GM21390 (cell line): ENCODE data around the gene CHST15.

Experiments used
- ATAC-seq: cut with Tn5 transposase; IDR thresholded peaks from one replicate; pipeline ENCODE4 v1.9.1; 2021; ENCODE audit not compliant: unreplicated experiment

CHST15 gene

DNA sequence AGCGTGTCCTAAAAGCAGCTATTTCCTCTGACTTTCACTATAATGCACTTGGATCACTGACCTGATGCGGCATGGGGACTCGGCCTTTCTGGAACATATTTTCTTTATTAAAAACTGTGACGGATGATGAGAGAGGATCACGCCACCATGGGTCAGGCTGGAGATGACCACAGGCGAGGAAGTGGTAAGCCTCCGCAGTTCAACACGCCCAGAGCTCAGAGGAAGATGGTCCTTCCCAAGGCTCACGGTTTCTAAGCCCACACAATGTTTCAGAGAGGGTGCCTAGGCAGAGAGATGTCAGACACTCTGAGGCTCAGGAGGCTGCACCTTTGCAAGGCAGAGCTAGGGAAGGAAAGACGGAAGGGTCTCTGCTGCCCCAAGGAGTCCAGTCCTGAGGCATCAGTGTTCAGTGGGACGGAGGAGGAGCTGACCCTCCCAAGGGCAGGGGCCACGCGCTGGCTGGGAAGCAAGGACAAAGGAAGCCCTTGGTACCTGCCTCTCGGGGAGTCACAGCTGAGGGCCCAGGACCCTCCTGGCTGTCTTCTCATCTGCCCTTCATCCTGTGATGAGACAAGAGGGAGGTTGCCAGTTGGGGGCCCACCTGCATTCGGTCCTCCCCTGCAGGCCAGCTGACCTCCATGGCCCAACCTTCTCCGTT, 9.5 kb downstream of the CHST15 start:
- ATAC-seq = no peak

DNA sequence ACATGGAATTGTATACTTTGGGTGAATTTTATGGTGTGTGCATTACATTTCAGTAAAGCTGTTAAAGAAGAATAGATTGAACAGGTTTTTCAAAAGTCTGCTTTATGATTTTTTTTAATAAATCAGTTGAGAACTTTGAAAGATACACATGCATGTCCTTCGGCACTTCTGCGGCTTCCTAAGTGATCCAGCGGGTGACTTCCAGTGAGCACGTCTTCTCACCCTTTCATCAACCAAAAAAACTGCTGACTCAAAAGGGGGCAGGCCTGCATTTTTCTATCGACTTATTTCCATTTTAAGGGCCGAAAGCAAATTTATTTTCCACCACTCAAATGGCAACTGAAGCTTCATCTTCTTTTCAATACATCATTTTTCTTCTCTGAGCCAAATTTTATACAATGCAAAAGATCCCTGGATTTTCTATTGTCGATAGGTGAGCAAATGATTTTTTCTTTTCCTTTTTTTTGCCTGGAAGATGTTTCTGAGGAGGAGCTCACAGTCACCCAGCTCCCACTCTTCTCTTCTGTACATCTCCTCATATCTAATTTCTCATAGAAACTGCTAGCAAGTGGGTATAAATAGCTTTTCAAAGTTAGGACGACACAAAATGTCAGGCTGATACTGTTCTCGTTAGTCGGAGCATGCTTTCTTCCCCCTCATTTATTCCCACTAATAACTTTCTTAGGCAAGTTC, 10.2 kb downstream of the CHST15 start:
- ATAC-seq = no peak

DNA sequence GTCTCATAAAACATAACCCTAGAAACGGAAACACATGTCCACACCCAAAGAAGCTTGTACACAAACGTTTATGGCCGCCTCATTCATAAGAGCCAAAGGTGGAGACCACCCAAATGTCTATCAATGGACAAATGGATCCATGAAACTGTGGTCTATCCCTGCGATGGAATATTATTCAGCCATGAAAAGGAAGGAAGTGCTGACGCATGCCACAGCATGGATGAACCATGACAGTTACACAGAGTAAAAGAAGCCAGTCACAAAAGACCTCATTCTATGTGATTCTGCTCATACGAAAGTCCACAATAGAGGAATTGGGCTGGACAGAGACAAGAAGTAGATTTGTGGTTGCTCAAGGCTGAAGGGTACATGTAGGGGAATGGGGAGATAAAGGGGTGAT, 10.8 kb downstream of the CHST15 start:
- no peak for ATAC-seq

DNA sequence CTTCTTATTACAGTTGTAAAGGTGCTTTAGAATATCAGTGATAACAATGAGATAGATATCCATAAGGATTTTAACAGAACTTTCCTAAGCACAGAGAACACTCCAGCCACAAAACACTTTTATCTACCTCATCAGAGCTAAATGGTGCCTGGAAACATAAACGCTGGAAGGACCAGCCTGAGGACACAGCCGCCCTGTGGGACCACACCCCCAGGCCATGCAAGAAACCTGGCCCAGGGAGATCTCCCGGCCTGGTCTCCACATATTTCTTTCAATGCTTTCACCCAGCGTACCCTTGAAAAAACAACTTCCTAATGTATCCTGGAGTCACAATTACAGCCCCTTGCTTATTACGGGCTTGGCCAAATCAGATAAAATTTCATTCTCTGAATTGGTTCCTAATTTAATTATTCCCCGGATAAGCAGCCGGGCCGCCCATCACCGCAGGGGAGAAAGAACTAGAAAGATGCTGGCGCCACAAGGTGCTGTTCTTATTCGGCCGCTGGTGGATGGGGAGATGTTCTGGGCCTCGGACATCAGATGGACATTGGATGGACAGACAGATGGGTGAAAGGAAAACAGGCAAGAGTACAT, 11.8 kb downstream of the CHST15 start:
- ATAC-seq = no peak

DNA sequence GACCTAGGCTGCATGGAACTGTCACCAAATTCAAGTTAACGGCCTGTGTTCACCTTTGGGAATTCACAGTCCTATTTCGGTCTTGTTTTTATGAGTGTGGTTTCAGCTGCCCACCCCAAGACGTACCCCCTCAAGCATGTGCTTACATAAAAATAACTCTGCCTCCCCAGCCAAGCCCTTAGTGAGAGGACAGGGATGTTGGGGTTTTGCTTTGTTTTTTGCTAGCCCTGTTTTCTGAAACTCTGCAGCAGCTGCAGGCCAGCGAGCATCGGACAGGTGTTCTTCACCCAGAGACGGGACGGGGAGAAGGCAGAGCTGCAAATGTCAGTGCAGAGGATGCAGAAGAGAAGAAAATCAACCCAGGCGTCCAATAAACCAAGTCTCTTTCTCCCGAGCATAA, 13.5 kb downstream of the CHST15 start:
- no peak for ATAC-seq

DNA sequence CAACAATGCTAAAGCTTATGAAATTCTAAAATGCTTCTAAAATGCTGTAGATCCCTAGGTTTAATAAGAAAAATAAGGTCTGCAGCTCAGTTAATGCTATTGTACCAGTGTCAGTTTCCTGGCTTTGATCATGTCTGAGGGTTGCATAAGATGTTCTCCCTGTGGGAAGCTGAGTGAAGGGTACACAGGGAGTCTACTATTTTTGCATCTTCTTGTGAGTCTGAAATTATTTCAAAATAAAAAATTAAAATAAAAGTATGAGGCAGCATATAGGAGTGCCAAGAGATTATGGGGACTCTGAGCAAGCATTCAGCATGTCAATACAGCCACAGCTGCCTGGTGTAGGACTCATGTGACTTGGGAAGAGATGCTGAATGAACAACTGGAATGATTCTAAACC, 14.7 kb downstream of the CHST15 start:
- ATAC-seq = no peak

DNA sequence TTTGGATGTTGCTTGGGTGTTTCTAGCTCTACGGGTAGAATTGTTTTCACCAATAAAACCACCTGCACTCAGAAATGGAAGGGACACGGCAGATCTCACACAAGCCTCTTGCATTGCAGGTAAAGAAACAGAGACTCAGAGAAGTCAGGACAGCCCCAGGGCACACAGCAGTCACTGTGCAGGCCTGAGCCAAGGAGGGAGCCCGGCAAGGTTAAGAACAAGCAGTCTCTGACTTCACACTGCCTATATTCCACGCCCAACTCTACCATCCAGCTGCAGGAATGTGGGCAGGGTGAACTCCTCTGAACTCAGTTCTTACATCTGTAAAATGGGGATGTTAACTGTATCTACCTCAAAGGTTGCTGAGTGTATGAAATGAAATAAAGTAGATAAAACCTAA, 15.4 kb downstream of the CHST15 start:
- ATAC-seq = no peak

DNA sequence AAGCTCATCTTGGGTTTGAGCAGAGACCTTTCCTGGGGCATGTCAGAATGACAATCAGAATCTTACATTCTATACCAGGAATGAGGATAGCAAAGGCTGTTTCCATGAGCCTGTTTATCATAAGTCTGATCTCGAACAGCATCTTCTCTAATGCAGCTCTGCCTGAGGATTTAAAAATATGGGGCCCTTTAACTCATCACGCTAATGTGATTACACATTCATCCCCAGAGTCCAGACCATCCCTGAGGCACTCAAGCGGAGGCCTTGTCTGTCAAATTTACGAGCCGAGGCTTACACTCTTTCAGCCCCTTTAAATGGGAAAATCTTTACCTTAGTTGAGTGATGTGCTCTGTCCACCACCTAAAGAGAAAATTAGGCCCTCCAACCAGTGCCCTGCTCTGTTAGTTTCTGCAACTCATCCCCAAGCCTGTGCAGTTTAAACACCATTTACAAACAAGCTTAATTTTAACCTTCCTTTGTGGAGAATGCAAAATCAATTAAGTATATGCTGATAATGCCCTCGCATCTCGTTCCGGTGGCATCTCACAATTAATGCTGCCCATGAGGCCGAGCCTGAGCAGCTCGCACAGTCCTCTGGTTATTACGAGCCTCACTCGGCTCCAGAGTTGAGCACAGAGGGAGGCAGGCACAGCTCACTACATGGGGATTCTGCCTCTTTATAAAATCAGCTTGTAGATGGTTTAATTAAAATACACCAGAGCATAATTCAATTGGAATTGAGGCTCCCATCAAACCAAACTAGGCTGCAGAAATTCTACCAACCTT, 16.0 kb downstream of the CHST15 start:
- ATAC-seq = no peak

DNA sequence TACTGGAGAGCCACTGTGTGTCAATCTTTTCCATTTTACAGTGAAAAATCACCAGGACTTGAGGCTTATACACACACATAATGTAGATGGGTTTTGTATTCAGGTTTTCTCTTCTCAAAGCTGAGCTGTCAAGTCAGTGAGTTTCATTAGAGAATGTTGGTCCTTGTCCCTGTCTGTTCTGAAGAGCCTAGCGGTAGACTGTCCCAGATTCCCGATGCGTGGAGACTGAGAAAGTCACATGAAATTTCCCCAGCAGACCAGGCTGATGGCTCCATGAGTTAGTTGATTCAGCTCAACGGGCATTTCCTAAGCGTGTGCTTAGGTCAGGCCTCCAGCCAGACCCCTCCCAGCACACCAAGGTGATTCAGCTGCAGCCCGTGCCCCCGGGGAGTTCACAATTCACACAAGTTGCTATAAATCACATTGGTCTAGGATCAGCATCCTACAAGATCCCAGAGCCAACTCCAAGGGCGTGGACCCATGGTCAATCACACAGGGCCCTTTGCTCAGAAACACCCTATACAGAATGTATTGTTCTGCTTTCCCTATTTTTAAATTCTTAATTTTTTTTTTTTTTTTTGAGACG, 17.2 kb downstream of the CHST15 start:
- ATAC-seq = no peak

DNA sequence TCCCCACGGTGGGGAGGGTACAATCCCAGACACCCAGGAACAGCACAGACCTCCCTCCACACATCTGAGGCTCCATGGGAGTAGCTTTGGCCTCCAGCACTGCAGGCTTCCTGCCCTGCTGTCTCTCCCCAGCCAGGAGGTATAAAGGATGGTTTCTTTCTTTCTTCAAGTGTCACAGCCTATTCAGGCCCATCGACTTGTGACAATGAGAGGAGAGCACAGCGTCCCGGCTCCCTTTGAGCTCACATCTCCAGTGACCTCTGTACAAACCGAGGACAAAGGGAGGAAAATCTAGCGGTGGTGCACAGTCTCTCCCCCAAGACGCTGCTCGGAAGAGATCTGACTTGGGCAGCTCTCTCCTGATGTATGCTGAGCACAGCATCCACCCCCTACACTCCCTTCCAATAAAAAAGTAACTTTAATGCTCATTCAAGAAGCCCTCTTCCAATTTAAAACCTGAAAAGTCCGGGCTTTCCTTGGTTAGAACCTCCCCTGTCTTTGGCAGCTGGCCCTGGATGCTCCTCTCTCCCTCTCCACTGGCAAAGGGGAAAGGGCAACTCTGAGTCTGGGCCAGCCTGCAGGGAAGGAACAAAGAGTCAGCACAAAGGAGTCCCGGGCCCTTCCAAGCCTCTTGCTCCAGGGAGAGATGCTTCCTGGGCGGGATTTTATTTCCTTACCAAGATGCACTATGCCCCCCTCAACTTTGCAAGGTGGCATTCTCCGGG, 18.0 kb downstream of the CHST15 start:
- ATAC-seq = no peak

DNA sequence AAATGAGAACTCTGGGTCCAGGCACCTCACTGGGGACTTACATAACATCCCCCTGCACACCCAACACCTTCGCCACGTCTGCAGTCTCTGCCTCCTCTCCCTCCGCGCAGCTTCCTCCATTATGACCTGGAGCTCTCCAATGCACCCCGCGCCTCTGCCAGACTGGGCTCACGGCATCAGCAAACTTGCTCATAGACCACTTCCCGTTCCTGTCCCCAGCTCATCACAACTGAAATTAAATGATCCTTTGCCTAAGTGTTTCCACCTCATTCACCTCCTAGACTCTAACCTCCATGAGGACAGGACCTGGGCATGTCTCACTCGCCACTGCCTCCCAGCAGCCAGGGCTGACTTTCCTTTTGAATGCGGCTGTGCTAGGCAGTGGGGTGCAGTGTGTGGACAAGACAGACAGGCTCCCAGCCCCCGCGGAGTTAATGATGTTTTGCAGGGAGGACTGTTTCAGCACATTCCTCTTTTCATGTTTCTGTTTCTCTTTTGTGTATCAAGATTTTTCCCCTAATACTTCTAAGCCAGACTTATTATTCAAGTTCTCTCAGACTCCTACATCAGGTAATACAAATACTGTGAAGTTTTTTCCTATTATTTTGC, 18.8 kb downstream of the CHST15 start:
- ATAC-seq = no peak

DNA sequence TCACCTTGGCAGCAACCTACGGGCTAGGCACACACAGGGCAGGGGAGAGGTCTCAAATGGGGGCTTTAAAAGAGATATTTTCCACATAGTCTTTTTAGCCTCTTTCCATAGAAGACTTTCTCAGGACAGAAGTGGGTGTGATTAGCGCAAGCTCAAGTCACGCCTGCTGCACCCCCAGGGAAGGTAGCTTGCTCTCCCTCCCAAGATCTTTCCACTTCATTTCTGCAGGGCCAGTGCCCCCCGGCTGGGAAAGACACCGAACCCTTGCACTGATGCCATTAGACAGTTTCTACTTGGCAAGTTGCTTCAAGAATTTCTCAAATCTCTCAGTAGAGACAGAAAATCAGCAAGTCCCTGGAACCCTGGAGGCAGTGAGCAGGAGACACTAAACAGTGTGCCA, 19.4 kb downstream of the CHST15 start:
- no peak for ATAC-seq

DNA sequence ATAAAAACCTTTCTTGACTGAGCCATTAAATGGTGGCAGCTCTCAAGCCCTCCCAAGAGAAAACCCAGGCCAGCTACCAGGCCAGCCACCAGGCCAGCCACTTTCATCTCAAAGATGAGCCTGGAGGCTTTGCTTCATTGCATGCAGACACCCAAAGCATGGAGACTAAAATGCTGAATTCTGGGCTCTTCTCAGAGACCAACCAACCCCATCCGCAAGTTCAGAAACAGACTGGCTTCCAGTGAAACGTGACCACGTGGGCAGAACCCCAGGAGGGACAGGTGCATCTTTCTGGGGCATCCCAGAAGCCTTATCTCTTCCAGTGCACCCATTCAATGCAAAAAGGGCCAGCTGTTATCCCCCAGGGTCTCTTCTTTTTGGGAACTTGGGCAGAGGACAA, 20.9 kb downstream of the CHST15 start:
- ATAC-seq = no peak

DNA sequence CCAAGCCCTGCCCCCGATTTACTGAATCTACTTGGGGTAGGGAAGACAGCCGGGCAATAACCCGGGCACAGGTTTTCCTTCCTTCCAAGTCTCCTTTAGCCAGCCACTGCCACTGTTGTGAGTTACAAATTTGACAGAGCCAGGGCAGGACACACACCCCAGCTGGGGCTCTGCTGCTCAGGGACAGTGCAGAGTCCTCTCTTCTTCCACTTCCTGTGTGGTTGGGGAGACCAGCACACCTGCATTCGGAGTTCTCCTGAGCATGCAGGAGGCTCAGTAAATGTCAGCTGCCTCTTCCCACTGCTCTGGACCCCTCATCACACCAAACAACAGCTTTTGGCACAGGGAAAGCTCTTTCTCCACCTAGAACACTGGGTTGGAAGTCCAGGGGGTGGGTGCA, 21.3 kb downstream of the CHST15 start:
- ATAC-seq = no peak

DNA sequence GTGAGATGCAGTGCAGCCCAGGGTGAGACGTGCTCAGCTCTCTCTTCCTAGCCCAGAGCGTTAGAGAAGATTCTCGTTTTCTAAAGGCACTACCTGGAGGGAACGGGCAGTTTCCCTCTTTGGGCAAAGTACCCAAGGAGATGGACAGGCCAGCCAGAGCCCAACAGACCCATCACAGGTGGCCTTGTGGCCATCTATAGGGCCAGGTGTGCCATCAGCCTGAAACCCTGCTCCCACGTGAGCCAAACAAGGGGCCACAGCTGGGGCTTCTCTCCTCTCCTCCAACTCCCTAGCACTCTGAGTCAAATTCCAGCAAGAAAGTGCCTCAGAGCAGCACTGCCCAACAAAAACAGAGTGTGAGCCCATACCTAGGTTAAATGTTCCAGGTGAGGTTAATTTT, 22.3 kb downstream of the CHST15 start:
- no peak for ATAC-seq

DNA sequence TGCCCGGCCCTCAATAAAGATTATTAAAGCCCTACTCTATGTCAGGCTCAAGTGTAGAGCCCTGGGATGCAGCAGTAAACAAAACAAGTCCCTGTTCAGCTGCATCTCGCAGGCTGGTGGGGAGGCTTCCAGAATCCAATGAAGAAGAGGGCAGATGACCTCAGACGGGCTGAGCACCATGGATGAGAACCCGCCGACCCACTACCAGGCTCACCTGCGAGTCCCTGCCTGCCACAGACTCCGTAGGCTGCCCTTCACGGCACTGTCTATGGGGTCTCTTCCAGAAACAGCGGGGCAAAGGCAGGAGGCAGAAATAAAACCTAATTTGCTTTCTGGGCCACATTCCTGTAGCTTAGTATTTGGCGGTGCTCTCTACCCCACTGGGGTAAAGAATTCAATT, 22.7 kb downstream of the CHST15 start:
- ATAC-seq = no peak

DNA sequence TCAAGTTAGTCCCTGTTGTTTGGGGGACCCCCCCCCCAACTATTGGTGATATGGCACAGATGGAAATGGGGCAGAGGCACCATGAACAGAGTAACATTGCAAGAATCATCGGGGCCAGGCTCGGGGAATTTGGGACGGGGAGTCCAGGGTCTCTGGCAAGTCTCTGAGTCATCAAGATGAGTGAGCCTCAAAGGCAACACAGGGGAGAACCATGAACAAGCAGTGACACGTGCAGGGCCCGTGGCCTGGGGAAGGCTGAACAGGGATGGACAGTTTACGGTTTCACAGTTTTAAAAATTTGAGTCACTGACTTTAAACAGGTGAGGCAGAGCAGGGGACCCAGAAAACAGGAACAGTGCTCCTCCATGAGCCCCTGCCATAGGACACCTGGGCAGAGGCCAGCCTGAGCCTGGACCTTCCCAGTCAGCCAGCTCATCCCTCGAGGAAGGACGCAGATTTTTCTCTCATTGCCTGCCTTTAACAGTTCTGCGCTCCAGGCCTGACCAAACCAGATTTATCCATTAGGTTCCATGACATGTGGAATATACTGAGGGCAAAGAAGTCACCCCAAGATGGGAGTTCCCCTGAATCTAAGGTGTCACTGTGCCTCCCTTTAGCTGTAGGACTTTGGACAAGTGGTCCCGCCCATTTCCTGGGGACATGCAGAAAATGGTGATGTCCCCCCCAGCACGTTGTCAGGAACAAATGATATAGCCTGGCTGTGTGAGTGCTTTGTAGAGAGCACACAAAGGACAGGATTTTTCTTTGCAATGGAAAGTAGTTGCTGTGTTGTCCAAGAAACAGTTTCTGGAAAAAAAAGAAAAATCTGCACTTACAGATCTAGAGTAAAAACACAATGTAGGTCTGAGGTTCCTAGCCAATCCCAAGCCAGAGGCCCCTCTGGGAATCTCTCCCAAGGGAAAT, 23.8 kb downstream of the CHST15 start:
- ATAC-seq = no peak

DNA sequence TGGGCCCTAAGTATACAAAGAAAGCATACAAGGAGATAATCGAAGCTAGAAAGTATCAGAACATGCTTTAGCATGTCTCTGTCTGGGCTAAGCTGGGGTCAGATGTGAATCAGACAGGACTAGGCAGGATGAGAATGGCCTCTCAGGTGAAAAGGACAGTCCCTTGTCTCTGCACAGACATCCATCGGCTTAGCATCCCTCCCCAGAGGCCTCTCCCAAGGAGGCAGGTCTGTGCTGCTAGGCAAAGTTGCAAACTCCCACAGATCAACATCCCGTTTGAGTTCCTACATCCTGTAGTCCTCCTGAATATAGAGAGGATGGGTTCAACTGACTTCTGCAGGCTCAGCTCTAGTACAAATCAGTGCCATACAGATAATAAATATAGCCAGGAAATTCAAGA, 24.5 kb downstream of the CHST15 start:
- ATAC-seq = no peak

DNA sequence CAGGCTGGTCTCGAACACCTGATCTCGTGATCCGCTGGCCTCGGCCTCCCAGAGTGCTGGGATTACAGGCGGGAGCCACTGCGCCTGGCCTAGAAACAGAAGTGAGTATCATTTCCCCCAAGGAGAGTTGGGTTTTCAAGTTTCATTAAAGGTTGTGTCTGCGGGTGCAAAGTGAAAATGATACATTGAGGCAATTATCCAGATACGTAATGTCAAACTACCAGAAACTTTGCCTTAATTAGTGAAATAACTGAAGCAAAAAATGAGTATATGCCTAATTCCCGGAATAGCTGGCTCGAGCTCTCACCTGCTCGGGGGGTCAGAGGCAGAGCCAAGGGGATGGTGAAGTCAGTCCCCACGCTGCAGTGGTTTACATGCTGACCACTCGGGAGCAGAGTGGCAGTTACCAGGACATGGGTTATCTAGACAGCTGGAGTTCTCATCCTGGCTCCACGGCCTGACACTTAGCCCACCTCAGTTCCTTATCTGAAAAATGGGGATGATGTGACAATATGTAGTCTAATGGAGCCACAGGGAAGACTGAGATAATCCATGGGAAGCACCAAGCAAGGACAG, 25.5 kb downstream of the CHST15 start:
- no peak for ATAC-seq
